Tibial nerve (tissue), 4 donors: ENCODE measurements around the gene NFE2L1.

ENCODE experiments used
- CTCF ChIP-seq, 5 experiments: fragments of 200-600 bp in 3 of 5; fragments of 450-650 bp in 2 of 5; sonication (generic) in 3 of 5; IDR thresholded peaks; one replicate each; pipeline ENCODE4 v1.5.1; 2016 to 2019; ENCODE audit warnings: antibody characterized with exemption in 5 of 5, mild to moderate bottlenecking in 3 of 5, moderate library complexity in 2 of 5
- EP300 ChIP-seq, 2 donors: sonication (generic); formaldehyde crosslinking; IDR thresholded peaks; one replicate each; pipeline ENCODE4 v1.6.1; 2017; ENCODE audit warnings: antibody characterized with exemption in 2 of 2, mild to moderate bottlenecking in 1 of 2
- POLR2A ChIP-seq, 2 donors: fragments of 450-650 bp; IDR thresholded peaks; one replicate each; pipeline ENCODE4 v1.6.1; 2017; ENCODE audit warnings: antibody characterized with exemption in 2 of 2, mild to moderate bottlenecking in 2 of 2, moderate library complexity in 2 of 2

- TF ChIP-seq CTCF (IDR thresholded peaks at IDR 0.05) = no peak
- no peak for TF ChIP-seq POLR2A (IDR thresholded peaks at IDR 0.05)
- no peak for TF ChIP-seq EP300 (IDR thresholded peaks at IDR 0.05)
Observed at GRCh38 chr17:48001197-48001596, 47.0 kb upstream of the NFE2L1 start.
